ENCODE results near the gene UBA1. TPM values are rescaled to one million over a fixed set of nuclear protein-coding genes. Genes with fewer than 3 reads are reported as not detected.
A peak's percentile ranks its signal among the peaks of the same experiment; 100 is the strongest.

UBA1 gene
- 100 to 1,000 TPM; 145 to 182 (median 163) TPM for total RNA-seq

DNA sequence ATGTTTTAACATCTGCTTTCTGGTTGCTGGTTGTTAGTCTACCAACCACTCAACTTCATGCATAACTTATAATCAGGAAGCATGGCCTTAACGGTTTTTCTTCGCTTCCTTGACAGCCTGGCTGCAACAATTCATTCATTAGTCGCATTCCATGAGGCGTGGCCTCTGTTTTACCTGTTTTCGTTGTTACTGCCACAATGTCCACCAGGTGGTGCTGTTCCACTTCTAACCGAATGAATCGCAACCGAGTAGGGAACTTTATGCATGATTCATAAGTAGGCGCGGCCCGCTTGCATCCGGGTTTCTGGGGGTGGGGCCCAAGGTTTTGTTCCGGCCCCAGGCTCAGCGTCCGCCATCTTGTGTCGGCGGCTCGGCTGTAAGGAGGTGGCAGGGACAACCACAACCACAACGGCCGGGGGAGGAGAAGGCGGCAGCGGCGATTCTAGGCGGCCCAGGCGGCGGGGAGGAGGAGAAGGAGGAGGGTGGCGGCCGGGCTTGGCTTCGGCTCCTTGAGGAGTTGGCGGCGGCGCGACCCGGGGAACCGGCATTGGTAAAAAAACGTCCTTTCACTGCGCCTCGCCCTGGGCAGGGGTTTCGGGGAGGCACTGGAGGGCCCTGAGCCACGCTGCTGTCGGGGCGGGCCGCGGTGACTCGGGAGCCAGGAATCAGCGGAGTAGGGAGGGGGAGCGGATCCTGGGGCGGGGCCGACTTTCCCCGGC, at the start of gene UBA1:
TSS of gene UBA1 (plus strand) at position 355 of the 719 bp plus-strand sequence. CDS start 4,974 bp downstream, outside the sequence.
- DNase-seq = peak; percentile 98
- in situ Hi-C loops (cut with MboI; ENCODE audit: low pct_ligation_motif_present in 1 of 4, low pct_unique_long_range_greater_than_20kb in 1 of 4, low sequenced_read_pairs in 3 of 4) = loop anchor here (10.0 to 25.0 kb wide), 4 partner anchors 191 to 331 kb away; no protein-coding TSS in a partner anchor
- peak within 1 kb of the TSS; percentile 80 to 90 (median 84) for H3K4me3 ChIP-seq
- H3K4me1 ChIP-seq = peaks cover 26 to 59% (median 34%) of the 10 kb centered on the region in 4 donors
- peak within 1 kb of the TSS; percentile 93 to 99 (median 96) for H3K27ac ChIP-seq
- intact Hi-C loops (cut with DNase I; ENCODE audit: low total_unique reads) = loop anchor here (2.0 kb wide), 1 partner anchor 191 kb away; no protein-coding TSS in a partner anchor
- no peaks in the 10 kb centered on the region for H3K36me3 ChIP-seq
- no peaks in the 10 kb centered on the region for H3K9me3 ChIP-seq
- TF ChIP-seq EP300 (IDR thresholded peaks at IDR 0.05; ENCODE audit: low read depth) = no peak
- TF ChIP-seq POLR2A (IDR thresholded peaks at IDR 0.05) = peak; percentile 82
- TF ChIP-seq, protein P1, sequence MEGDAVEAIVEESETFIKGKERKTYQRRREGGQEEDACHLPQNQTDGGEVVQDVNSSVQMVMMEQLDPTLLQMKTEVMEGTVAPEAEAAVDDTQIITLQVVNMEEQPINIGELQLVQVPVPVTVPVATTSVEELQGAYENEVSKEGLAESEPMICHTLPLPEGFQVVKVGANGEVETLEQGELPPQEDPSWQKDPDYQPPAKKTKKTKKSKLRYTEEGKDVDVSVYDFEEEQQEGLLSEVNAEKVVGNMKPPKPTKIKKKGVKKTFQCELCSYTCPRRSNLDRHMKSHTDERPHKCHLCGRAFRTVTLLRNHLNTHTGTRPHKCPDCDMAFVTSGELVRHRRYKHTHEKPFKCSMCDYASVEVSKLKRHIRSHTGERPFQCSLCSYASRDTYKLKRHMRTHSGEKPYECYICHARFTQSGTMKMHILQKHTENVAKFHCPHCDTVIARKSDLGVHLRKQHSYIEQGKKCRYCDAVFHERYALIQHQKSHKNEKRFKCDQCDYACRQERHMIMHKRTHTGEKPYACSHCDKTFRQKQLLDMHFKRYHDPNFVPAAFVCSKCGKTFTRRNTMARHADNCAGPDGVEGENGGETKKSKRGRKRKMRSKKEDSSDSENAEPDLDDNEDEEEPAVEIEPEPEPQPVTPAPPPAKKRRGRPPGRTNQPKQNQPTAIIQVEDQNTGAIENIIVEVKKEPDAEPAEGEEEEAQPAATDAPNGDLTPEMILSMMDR (IDR thresholded peaks at IDR 0.05) = peak; percentile 49 to 91 (median 86)
- TF ChIP-seq POLR2AphosphoS5 (IDR thresholded peaks at IDR 0.05) = peak; percentile 45 to 88 (median 80)
- 0% methylated on average over 3 to 37 of the region's 50 CpGs for WGBS, 2 donors (ENCODE audit: low coverage in 1 of 2)
- H3K27me3 ChIP-seq = no peaks in the 10 kb centered on the region

DNA sequence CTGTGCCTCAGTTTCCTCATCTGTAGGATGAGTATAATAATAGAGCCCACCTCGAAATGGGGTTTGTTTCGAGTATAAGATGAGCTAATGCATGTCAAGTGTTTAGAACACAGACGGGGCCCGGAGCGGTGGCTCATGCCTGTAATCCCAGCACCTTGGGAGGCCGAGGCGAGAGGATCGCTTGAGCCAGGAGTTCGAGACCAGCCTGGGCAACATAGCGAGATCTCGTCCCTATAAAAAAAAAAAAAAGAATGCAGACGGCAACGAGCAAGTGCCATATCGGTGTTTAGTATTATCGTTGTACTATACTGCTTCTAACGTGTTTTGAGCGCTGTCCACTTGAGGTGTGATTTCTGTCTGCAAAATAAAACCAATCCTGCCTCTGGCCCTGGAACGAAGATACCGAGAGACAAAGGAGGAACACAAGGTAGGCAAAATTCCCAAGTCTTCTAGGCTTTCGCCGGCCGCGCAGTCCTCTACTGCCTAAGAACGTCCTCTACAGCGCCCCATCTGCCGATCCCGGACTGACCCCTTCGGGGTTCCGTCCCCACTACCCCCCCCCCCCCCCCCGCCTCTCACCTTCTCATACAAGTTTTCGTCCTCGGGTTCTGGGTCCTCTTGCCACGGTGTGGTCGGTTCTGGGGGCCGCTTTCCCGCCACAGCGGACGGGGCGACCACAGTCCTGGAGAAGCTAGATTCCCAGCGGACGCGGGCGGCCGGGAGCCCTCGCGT, 49.6 kb upstream of the UBA1 start:
- 56% methylated on average over 34 of the region's 46 CpGs; no CpG with 5 or more reads in 1 of the 2 donors for WGBS, 2 donors (ENCODE audit: low coverage in 1 of 2)
- H3K27me3 ChIP-seq = no peaks in the 10 kb centered on the region
- H3K4me1 ChIP-seq = peaks cover 0 to 28% (median 15%) of the 10 kb centered on the region in 4 donors
- in situ Hi-C loops (cut with MboI; ENCODE audit: low pct_ligation_motif_present in 1 of 4, low pct_unique_long_range_greater_than_20kb in 1 of 4, low sequenced_read_pairs in 3 of 4) = no loop called here
- H3K4me3 ChIP-seq = peak overlapping the region; percentile 20 to 83 (median 66)
- TF ChIP-seq, protein P1 (IDR thresholded peaks at IDR 0.05) = no peak
- TF ChIP-seq POLR2A (IDR thresholded peaks at IDR 0.05) (no peak), POLR2AphosphoS5 (IDR thresholded peaks at IDR 0.05) (no peak), EP300 (IDR thresholded peaks at IDR 0.05; ENCODE audit: low read depth) (no peak)
- no peaks in the 10 kb centered on the region for H3K36me3 ChIP-seq
- peak; percentile 33 for DNase-seq
- intact Hi-C loops (cut with DNase I; ENCODE audit: low total_unique reads) = no loop called here
- no peaks in the 10 kb centered on the region for H3K9me3 ChIP-seq
- H3K27ac ChIP-seq = peak overlapping the region; percentile 94 to 98 (median 98)

DNA sequence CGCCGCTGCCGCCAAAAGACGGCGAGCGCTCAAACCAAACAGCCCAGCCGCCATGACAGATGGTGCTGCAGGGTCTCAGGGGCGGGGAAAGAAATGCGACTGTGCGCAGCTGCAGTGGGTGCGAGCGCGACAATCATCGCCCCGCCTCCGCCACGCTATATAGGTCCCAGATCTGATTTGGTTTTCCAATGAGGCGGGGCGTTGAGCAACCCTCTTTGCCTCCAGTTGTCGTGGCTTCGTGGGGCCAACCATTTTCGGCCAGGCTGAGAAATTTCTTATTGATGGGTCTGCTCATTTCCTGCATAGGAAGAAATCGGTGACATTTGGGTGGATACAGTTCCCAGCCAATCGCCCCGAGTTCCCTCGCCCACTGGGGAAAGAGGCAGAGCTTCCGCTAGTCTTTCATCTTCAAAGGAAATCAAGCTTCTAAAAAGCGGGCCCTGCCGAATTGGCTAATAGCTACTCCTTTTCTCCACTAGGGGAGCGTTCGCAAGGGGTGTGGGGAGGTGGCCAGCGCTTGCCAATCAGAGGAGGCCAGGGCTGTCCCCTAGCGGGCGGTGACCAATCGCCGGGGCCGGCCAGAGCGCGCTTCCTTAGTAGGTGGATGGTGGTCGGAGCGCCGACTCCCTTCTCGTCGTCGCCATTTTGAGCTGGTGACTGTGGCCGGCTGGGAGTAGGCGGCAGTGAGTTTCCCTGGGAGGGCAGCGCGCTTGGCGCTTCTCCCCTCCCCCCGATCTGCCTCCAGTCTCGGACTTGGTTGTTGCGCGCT, 48.8 kb upstream of the UBA1 start, which contains the start of the genes NDUFB11 and RBM10:
TSS of gene NDUFB11 (minus strand) at position 77 of the 769 bp plus-strand sequence. CDS start at position 54, 23 bp downstream.
TSS of gene RBM10 (plus strand) at position 596 of the 769 bp plus-strand sequence. CDS start 2,261 bp downstream, outside the sequence.
- Histone ChIP-seq H3K4me1 (peaks cover 0 to 28% (median 15%) of the 10 kb centered on the region in 4 donors), H3K27ac (peak within 1 kb of the TSS; percentile 94 to 98 (median 98)), H3K27me3 (no peaks in the 10 kb centered on the region), H3K36me3 (no peaks in the 10 kb centered on the region), H3K9me3 (no peaks in the 10 kb centered on the region), H3K4me3 (peak within 1 kb of the TSS; percentile 63 to 83 (median 72))
- TF ChIP-seq, protein P1 (IDR thresholded peaks at IDR 0.05) = peak; percentile 63 to 98 (median 67)
- no peak for TF ChIP-seq EP300 (IDR thresholded peaks at IDR 0.05; ENCODE audit: low read depth)
- TF ChIP-seq POLR2AphosphoS5 (IDR thresholded peaks at IDR 0.05) = peak; percentile 85 to 92 (median 87)
- peak; percentile 86 for TF ChIP-seq POLR2A (IDR thresholded peaks at IDR 0.05)
- WGBS, 2 donors (ENCODE audit: low coverage in 1 of 2) = 55% methylated on average over 54 of the region's 54 CpGs; no CpG with 5 or more reads in 1 of the 2 donors
- DNase-seq = peak; percentile 94
- intact Hi-C loops (cut with DNase I; ENCODE audit: low total_unique reads) = no loop called here
- in situ Hi-C loops (cut with MboI; ENCODE audit: low pct_ligation_motif_present in 1 of 4, low pct_unique_long_range_greater_than_20kb in 1 of 4, low sequenced_read_pairs in 3 of 4) = no loop called here
